ENCODE data around the gene BAHCC1. TPM values are rescaled to one million over a fixed set of nuclear protein-coding genes. Genes with fewer than 3 reads are reported as not detected.

The BAHCC1 gene
- total and polyA plus RNA-seq, 9 of the 15 experiments (the other 6 are each of a cell fraction or from before 2014, with no cell fraction given): 0.14 to 26.9 (median 5.0) TPM

DNA sequence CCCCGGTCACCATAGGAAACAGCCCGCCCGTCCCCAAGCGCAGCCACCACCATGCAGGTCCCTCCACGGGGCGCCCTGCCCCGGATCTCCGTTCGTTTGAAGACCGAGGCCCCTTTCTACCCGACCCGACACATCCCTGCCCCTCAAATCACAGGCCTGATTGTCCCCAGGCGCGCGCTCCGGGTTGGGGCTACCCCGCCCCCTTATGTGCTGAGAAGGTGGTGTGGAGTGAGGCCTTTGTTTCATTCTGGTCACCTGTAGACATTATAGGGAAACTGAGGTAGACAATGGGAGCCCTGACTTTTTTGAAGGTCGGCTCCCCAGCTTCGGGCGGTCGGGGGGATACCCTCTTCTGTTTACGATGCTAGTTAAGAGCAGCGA is 118.1 kb downstream of the BAHCC1 start (continued):
- TF ChIP-seq MGA (IDR thresholded peaks at IDR 0.05) (peak; percentile 47), GMEB1 (CRISPR knock-in tag; IDR thresholded peaks at IDR 0.05) (no peak), VEZF1 (CRISPR knock-in tag; IDR thresholded peaks at IDR 0.05) (no peak), PHF20 (IDR thresholded peaks at IDR 0.05; ENCODE audit: partially characterized antibody) (peak; percentile 14), ASH1L (IDR thresholded peaks at IDR 0.05; ENCODE audit: borderline replicate concordance, low read depth, partially characterized antibody) (no peak), BDP1 (IDR thresholded peaks at IDR 0.05; ENCODE audit: insufficient read depth, insufficient read length) (no peak), SNRNP70 (optimal IDR thresholded peaks at IDR 0.05; ENCODE audit: low read depth, low read length) (no peak), DNMT1 (IDR thresholded peaks at IDR 0.05) (no peak), EGR1 (conservative IDR thresholded peaks at IDR 0.05) (peak; percentile 12; the same call in 1 of the 2 replicates), MAX (CRISPR knock-in tag; IDR thresholded peaks at IDR 0.05) (0 out of 2 replicates have a peak, but pooled peaks have one; percentile 17), ERF (CRISPR knock-in tag; IDR thresholded peaks at IDR 0.05) (no peak), HCFC1 (IDR thresholded peaks at IDR 0.05; ENCODE audit: low read depth, low read length) (no peak)
- TF ChIP-seq, protein P1, sequence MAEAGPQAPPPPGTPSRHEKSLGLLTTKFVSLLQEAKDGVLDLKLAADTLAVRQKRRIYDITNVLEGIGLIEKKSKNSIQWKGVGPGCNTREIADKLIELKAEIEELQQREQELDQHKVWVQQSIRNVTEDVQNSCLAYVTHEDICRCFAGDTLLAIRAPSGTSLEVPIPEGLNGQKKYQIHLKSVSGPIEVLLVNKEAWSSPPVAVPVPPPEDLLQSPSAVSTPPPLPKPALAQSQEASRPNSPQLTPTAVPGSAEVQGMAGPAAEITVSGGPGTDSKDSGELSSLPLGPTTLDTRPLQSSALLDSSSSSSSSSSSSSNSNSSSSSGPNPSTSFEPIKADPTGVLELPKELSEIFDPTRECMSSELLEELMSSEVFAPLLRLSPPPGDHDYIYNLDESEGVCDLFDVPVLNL (CRISPR knock-in tag; IDR thresholded peaks at IDR 0.05; ENCODE audit: low read depth): 0 out of 2 replicates have a peak, but pooled peaks have one; percentile 22
